WTC11 (cell line): ENCODE data around the gene SNAP47.

ENCODE experiments used
- ATF2 ChIP-seq: sonication (generic); formaldehyde crosslinking; IDR thresholded peaks from 2 replicates; pipeline ENCODE4 v1.8.1; 2022; ENCODE audit warnings: low read depth, missing genetic modification reagents, borderline replicate concordance
- CTCF ChIP-seq: fragments of 200-600 bp; IDR thresholded peaks from 2 replicates; pipeline ENCODE4 v1.8.0; 2022; ENCODE audit warnings: antibody characterized with exemption
- FOXK1 ChIP-seq: sonication (generic); formaldehyde crosslinking; IDR thresholded peaks from 2 replicates; pipeline ENCODE4 v1.8.0; 2022; ENCODE audit warnings: mild to moderate bottlenecking, moderate library complexity, missing genetic modification reagents
- FOXP1 ChIP-seq: sonication (generic); formaldehyde crosslinking; IDR thresholded peaks from 2 replicates; pipeline ENCODE4 v1.8.0; 2022; ENCODE audit warnings: missing genetic modification reagents, mild to moderate bottlenecking, moderate library complexity, borderline replicate concordance
- JUN ChIP-seq: sonication (generic); formaldehyde crosslinking; IDR thresholded peaks from 2 replicates; pipeline ENCODE4 v1.8.0; 2023; ENCODE audit warnings: mild to moderate bottlenecking, missing genetic modification reagents
- NR2C2 ChIP-seq: sonication (generic); formaldehyde crosslinking; IDR thresholded peaks from 2 replicates; pipeline ENCODE4 v1.8.0; 2022; ENCODE audit warnings: mild to moderate bottlenecking, missing genetic modification reagents
- RELA ChIP-seq: sonication (generic); formaldehyde crosslinking; IDR thresholded peaks from 2 replicates; pipeline ENCODE4 v1.8.1; 2022; ENCODE audit warnings: missing genetic modification reagents, mild to moderate bottlenecking, borderline replicate concordance
- TEAD1 ChIP-seq: sonication (generic); formaldehyde crosslinking; IDR thresholded peaks from 2 replicates; pipeline ENCODE4 v1.8.0; 2022; ENCODE audit warnings: mild to moderate bottlenecking, missing genetic modification reagents

- TF ChIP-seq CTCF: no peak
- TF ChIP-seq FOXP1 (CRISPR knock-in tag): peak; percentile 27; the same call in 1 of the 2 replicates
- TF ChIP-seq TEAD1 (CRISPR knock-in tag): no peak
- no peak for TF ChIP-seq ATF2 (CRISPR knock-in tag)
- no peak for TF ChIP-seq RELA (CRISPR knock-in tag)
- TF ChIP-seq JUN (CRISPR knock-in tag): no peak
- no peak for TF ChIP-seq NR2C2 (CRISPR knock-in tag)
- no peak for TF ChIP-seq FOXK1
Observed at GRCh38 chr1:227788271-227789083, 53.2 kb downstream of the SNAP47 start.
